A673 (cell line): ENCODE measurements around the gene RER1.

Experiments used
- CTCF ChIP-seq: fragments of 300-800, 200-600 bp; sonication (generic); conservative IDR thresholded peaks from 2 replicates; pipeline ENCODE4 v1.5.1; 2017; ENCODE audit warnings: low read depth, mild to moderate bottlenecking, antibody characterized with exemption, low read length, moderate library complexity, mixed read lengths
- EZH2 ChIP-seq: fragments of 200-600 bp; sonication (generic); IDR thresholded peaks from 2 replicates; pipeline ENCODE4 v1.6.1; 2017; ENCODE audit warnings: borderline replicate concordance, low read depth, mild to moderate bottlenecking, mixed read lengths, antibody characterized with exemption, low read length; ENCODE audit not compliant: poor library complexity, severe bottlenecking

- TF ChIP-seq EZH2 (no peak), CTCF (no peak)
Measured at GRCh38 chr1:2347896-2348295, 43.7 kb upstream of the RER1 start.
